Progenitor cell of endocrine pancreas (in vitro differentiated cells): ENCODE measurements around the gene ULK4. TPM values are rescaled to one million over a fixed set of nuclear protein-coding genes. Genes with fewer than 3 reads are reported as not detected.

Source experiments
- DNase-seq: peaks from one replicate; pipeline ENCODE4 v3.0.0; 2021; ENCODE audit warnings: low spot score; ENCODE audit not compliant: unreplicated experiment
- H3K27ac Mint-ChIP-seq: 2 replicates; pipeline ENCODE4 v1.8.0; 2021; ENCODE audit warnings: mild to moderate bottlenecking, moderate library complexity, mixed read lengths
- H3K27me3 Mint-ChIP-seq: 2 replicates; pipeline ENCODE4 v1.8.0; 2021; ENCODE audit warnings: mixed read lengths
- H3K36me3 Mint-ChIP-seq: 2 replicates; pipeline ENCODE4 v1.8.0; 2022; ENCODE audit warnings: mixed read lengths; ENCODE audit not compliant: insufficient read depth
- H3K4me1 Mint-ChIP-seq: 2 replicates; pipeline ENCODE4 v1.8.0; 2021; ENCODE audit warnings: low read depth, mixed read lengths
- H3K4me3 Mint-ChIP-seq: 2 replicates; pipeline ENCODE4 v1.8.0; 2021; ENCODE audit warnings: low read depth, mild to moderate bottlenecking, moderate library complexity, mixed read lengths
- H3K9me3 Mint-ChIP-seq: 2 replicates; pipeline ENCODE4 v1.8.0; 2021; ENCODE audit warnings: low read depth, mixed read lengths
- CTCF ChIP-seq: fragments of 200-600 bp; sonication (generic); IDR thresholded peaks from one replicate; pipeline ENCODE4 v1.5.0; 2021; ENCODE audit warnings: antibody characterized with exemption, mild to moderate bottlenecking; ENCODE audit not compliant: unreplicated experiment
- total RNA-seq: library from RNA; stranded (reverse); gene quantifications from 2 replicates; pipeline ENCODE4 v1.2.1, GENCODE V29; 2021

Gene ULK4
- total RNA-seq, 1 donor from 2014 or later: 14.2 TPM

GRCh38 chr3:41241800-41242571 is 719.9 kb downstream of the ULK4 start:
- Mint-ChIP-seq H3K27me3 (no peaks in the 10 kb centered on the region), H3K4me1 (no peaks in the 10 kb centered on the region), H3K27ac (peak overlapping the region; percentile 19), H3K36me3 (peaks cover 28% of the 10 kb centered on the region), H3K4me3 (no peak overlapping the region), H3K9me3 (no peaks in the 10 kb centered on the region)
- no peak for DNase-seq
- no peak for TF ChIP-seq CTCF

- no peaks in the 10 kb centered on the region for H3K4me1 Mint-ChIP-seq
- TF ChIP-seq CTCF: no peak
- H3K27me3 Mint-ChIP-seq: no peaks in the 10 kb centered on the region
- no peak overlapping the region for H3K4me3 Mint-ChIP-seq
- H3K36me3 Mint-ChIP-seq: peaks cover 30% of the 10 kb centered on the region
- no peaks in the 10 kb centered on the region for H3K9me3 Mint-ChIP-seq
- H3K27ac Mint-ChIP-seq: no peak overlapping the region
- DNase-seq: no peak
Measured at GRCh38 chr3:41241161-41241560, 720.7 kb downstream of the ULK4 start.

- Mint-ChIP-seq H3K4me3 (no peak overlapping the region), H3K4me1 (no peaks in the 10 kb centered on the region), H3K27ac (peak overlapping the region; percentile 10), H3K27me3 (no peaks in the 10 kb centered on the region), H3K36me3 (peaks cover 42% of the 10 kb centered on the region), H3K9me3 (no peaks in the 10 kb centered on the region)
- no peak for TF ChIP-seq CTCF
- no peak for DNase-seq
Measured at GRCh38 chr3:41239587-41239986, 722.3 kb downstream of the ULK4 start.

GRCh38 chr3:41237907-41238306 is 724.0 kb downstream of the ULK4 start:
- Mint-ChIP-seq H3K27me3 (no peaks in the 10 kb centered on the region), H3K4me3 (no peak overlapping the region), H3K9me3 (no peaks in the 10 kb centered on the region), H3K36me3 (peaks cover 52% of the 10 kb centered on the region), H3K4me1 (no peaks in the 10 kb centered on the region), H3K27ac (peak overlapping the region; percentile 30)
- DNase-seq: no peak
- TF ChIP-seq CTCF: no peak

- no peaks in the 10 kb centered on the region for H3K9me3 Mint-ChIP-seq
- no peak overlapping the region for H3K4me3 Mint-ChIP-seq
- no peaks in the 10 kb centered on the region for H3K4me1 Mint-ChIP-seq
- no peak overlapping the region for H3K27ac Mint-ChIP-seq
- H3K36me3 Mint-ChIP-seq: peaks cover 54% of the 10 kb centered on the region
- no peaks in the 10 kb centered on the region for H3K27me3 Mint-ChIP-seq
- no peak for TF ChIP-seq CTCF
- no peak for DNase-seq
Measured at GRCh38 chr3:41236228-41236627, 725.7 kb downstream of the ULK4 start.
